PC-9 (cell line): ENCODE results near the gene CDHR4. TPM values are rescaled to one million over a fixed set of nuclear protein-coding genes. Genes with fewer than 3 reads are reported as not detected.

Experiments
- Bru-seq: library from RNA; stranded (reverse); fragments of 400-500 nt; gene quantifications from one replicate; lab custom pipeline; 2021; lab: Mats Ljungman, UMichigan
- BruChase-seq, 2 experiments: library from RNA; stranded (reverse); fragments of 400-500 nt; gene quantifications; one replicate each; lab custom pipeline; 2021; lab: Mats Ljungman, UMichigan
- BruUV-seq: library from RNA; stranded (reverse); fragments of 400-500 nt; replicated peaks from 2 replicates; lab custom pipeline; 2021; lab: Mats Ljungman, UMichigan
- CTCF ChIA-PET: fragments of 300-600 bp; sonication (Branson Sonifier 250); formaldehyde crosslinking; loops from one replicate; lab custom pipeline; 2022; ENCODE audit warnings: antibody characterized with exemption; lab: Charles Lee
- POLR2A ChIA-PET: fragments of 300-600 bp; sonication (Branson Sonifier 250); formaldehyde crosslinking; loops from one replicate; lab custom pipeline; 2022; ENCODE audit warnings: antibody characterized with exemption; ENCODE audit not compliant: unreplicated experiment; lab: Charles Lee
- DNase-seq, 2 experiments: peaks; one replicate each; pipeline versions ENCODE4 v3.0.0 to v3.0.0-alpha.2; 2015 to 2022; ENCODE audit warnings: mixed read lengths in 1 of 2
- H2AFZ ChIP-seq: fragments of 200-600 bp; sonication (generic); 2 replicates; pipeline ENCODE4 v1.8.1; 2017; ENCODE audit warnings: antibody characterized with exemption
- H3F3A ChIP-seq: fragments of 200-600 bp; sonication (generic); 2 replicates; pipeline ENCODE4 v1.8.1; 2017; ENCODE audit warnings: antibody characterized with exemption, mild to moderate bottlenecking, low read depth; ENCODE audit not compliant: insufficient read depth
- H3K27ac ChIP-seq: fragments of 200-600 bp; sonication (generic); 2 replicates; pipeline ENCODE4 v1.6.1; 2016; ENCODE audit warnings: mixed run types
- H3K27me3 ChIP-seq: fragments of 200-600 bp; sonication (generic); 2 replicates; pipeline ENCODE4 v1.6.1; 2016; ENCODE audit warnings: low read depth, mixed run types; ENCODE audit not compliant: insufficient read depth
- H3K36me3 ChIP-seq: fragments of 200-600 bp; sonication (generic); 2 replicates; pipeline ENCODE4 v1.6.1; 2016; ENCODE audit warnings: low read depth, mixed run types
- H3K4me1 ChIP-seq: fragments of 200-600 bp; sonication (generic); replicated peaks from 2 replicates; pipeline ENCODE4 v1.6.1; 2016; ENCODE audit warnings: mixed run types; ENCODE audit not compliant: insufficient read depth
- H3K4me2 ChIP-seq: fragments of 200-600 bp; sonication (generic); 2 replicates; pipeline ENCODE4 v1.6.1; 2017; ENCODE audit warnings: mixed run types
- H3K4me3 ChIP-seq: fragments of 200-600 bp; sonication (generic); 2 replicates; pipeline ENCODE4 v1.6.1; 2016; ENCODE audit warnings: mixed run types
- H3K79me2 ChIP-seq: fragments of 200-600 bp; sonication (generic); 2 replicates; pipeline ENCODE4 v1.6.1; 2017; ENCODE audit warnings: low read depth, mixed run types
- H3K9me2 ChIP-seq: fragments of 200-600 bp; sonication (generic); 2 replicates; pipeline ENCODE4 v1.8.1; 2017; ENCODE audit warnings: mild to moderate bottlenecking; ENCODE audit not compliant: insufficient read depth
- H3K9me3 ChIP-seq: fragments of 200-600 bp; sonication (generic); 2 replicates; pipeline ENCODE4 v1.8.1; 2016; ENCODE audit warnings: low read depth; ENCODE audit not compliant: insufficient read depth
- H4K20me1 ChIP-seq: fragments of 200-600 bp; sonication (generic); 2 replicates; pipeline ENCODE4 v1.8.1; 2017; ENCODE audit not compliant: insufficient read depth
- CTCF ChIP-seq: fragments of 200-600 bp; sonication (generic); conservative IDR thresholded peaks from 2 replicates; pipeline ENCODE4 v1.6.1; 2017; ENCODE audit warnings: mixed run types, antibody characterized with exemption, mild to moderate bottlenecking, moderate library complexity
- EZH2 ChIP-seq: fragments of 200-600 bp; sonication (generic); IDR thresholded peaks from 2 replicates; pipeline ENCODE4 v1.8.0; 2017; ENCODE audit warnings: antibody characterized with exemption, low read depth
- intact Hi-C: fragments of 100-400 bp; cut with micrococcal nuclease; formaldehyde crosslinking; loops from one replicate; pipeline ENCODE4 v1.10.0; 2022; ENCODE audit not compliant: unreplicated experiment
- long read RNA-seq: library from polyadenylated mRNA; stranded (forward); transcript quantifications from one replicate; pipeline ENCODE4 v2.0.0, GENCODE V29; 2022
- total RNA-seq: library from RNA; stranded (reverse); gene quantifications from 2 replicates; pipeline ENCODE4 v1.2.3, GENCODE V29; 2021

Gene CDHR4
- total RNA-seq = 2.0 and 3.5 TPM in 2 replicates
- percentile 38 among the genes with signal in this experiment for Bru-seq, nascent RNA
- percentile 29 among the genes with signal in this experiment for BruChase-seq, experiment 1, labeled RNA remaining after a 2-hour chase
- BruChase-seq, experiment 2, labeled RNA remaining after a 6-hour chase = percentile 39 among the genes with signal in this experiment
- long read RNA-seq, partial matches to known transcripts = 14 of 16 reads
- long read RNA-seq, other reads (novel, unspliced or antisense) = 2 of 16 reads

GRCh38 chr3:49799761-49800160 is at the start of gene CDHR4:
Gene CDHR4 (minus strand): TSS chr3:49799873. CDS start chr3:49799812, 61 bp downstream.
- Histone ChIP-seq H3K4me3 (no peak within 1 kb of the TSS), H3K79me2 (no peaks in the 10 kb centered on the region), H3K27ac (no peak within 1 kb of the TSS), H3K27me3 (peaks cover 9% of the 10 kb centered on the region), H3F3A (no peaks in the 10 kb centered on the region; the same call in 1 of the 2 replicates), H4K20me1 (no peaks in the 10 kb centered on the region; the same call in 1 of the 2 replicates), H3K4me2 (peak within 1 kb of the TSS; percentile 41), H3K4me1 (peaks cover 11% of the 10 kb centered on the region; the same call in 1 of the 2 replicates), H3K36me3 (no peaks in the 10 kb centered on the region), H3K9me2 (no peaks in the 10 kb centered on the region), H3K9me3 (no peaks in the 10 kb centered on the region), H2AFZ (0 out of 2 replicates have a peak within 1 kb of the TSS, but pooled peaks have one; percentile 40)
- no TSS peak for BruUV-seq
- TF ChIP-seq CTCF (no peak), EZH2 (no peak)
- ChIA-PET CTCF (no interaction called here), POLR2A (interaction anchor here (0.7 kb wide), 1 partner anchor 151 kb away, joined by 3 read pairs; no protein-coding TSS in a partner anchor)
- intact Hi-C loops = loop anchor here (5.0 kb wide), 1 partner anchor 77 kb away; the partner anchor contains the start of gene GMPPB
- peak; percentile 70 to 73 for DNase-seq

GRCh38 chr3:49845694-49846093 is 46.0 kb upstream of the CDHR4 start:
- no peaks in the 10 kb centered on the region for H3K9me3 ChIP-seq
- no peaks in the 10 kb centered on the region for H3F3A ChIP-seq
- H4K20me1 ChIP-seq = no peaks in the 10 kb centered on the region
- H2AFZ ChIP-seq = no peak overlapping the region
- no peaks in the 10 kb centered on the region for H3K79me2 ChIP-seq
- TF ChIP-seq EZH2 (no peak), CTCF (no peak)
- no peaks in the 10 kb centered on the region for H3K4me1 ChIP-seq
- H3K4me2 ChIP-seq = no peak overlapping the region
- no peaks in the 10 kb centered on the region for H3K9me2 ChIP-seq
- ChIA-PET POLR2A (interaction anchor here (0.7 kb wide), 1 partner anchor 340 kb away, joined by 4 read pairs; no protein-coding TSS in a partner anchor), CTCF (no interaction called here)
- intact Hi-C loops = no loop called here
- no peak overlapping the region for H3K4me3 ChIP-seq
- H3K36me3 ChIP-seq = 0 out of 2 replicates have a peak, but pooled peaks cover 3% of the 10 kb centered on the region
- H3K27ac ChIP-seq = no peak overlapping the region
- H3K27me3 ChIP-seq = no peaks in the 10 kb centered on the region
- BruUV-seq = no TSS peak
- DNase-seq = no peak

DNA sequence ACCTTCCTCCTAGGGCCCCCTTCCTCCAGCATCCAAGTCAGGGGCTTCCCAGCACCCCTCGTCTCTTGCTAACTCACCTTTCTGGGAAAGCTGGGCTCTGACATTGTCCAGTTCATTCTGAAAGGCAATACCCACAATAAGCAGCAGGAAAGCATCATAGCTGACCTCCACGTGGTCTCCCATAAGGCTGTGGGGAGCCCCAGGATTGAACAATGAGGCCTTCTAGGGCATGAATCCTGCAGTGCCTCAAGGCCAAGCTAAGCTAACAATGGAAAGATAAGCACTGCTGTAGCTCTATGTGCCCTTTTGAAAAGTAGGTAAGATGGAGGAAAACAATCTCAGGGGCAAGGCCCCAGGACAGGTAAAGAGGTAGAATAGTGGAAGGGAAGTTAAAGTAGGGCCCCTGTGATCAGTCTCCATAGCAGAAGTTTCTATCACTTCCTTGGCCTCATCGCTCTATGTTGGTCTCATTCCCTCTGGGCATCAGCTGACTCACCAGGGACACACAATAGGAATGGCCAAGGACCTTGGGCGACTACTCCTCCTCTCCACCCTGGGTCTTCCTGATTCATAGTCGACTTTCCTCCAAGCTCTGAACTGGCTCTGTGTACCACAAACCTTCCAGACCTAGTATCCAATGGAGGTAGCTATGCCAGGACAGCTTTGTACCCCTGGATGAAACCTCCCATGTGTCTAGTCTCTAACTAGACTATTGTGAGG is 45.0 kb upstream of the CDHR4 start:
- BruUV-seq = no TSS peak
- H3K4me1 ChIP-seq = no peaks in the 10 kb centered on the region
- no peaks in the 10 kb centered on the region for H3K79me2 ChIP-seq
- no peaks in the 10 kb centered on the region for H4K20me1 ChIP-seq
- H2AFZ ChIP-seq = no peak overlapping the region
- H3K36me3 ChIP-seq = 0 out of 2 replicates have a peak, but pooled peaks cover 3% of the 10 kb centered on the region
- no peak overlapping the region for H3K27ac ChIP-seq
- H3K27me3 ChIP-seq = no peaks in the 10 kb centered on the region
- CTCF ChIA-PET = no interaction called here
- POLR2A ChIA-PET = interaction anchor here (0.7 kb wide), 1 partner anchor 339 kb away, joined by 4 read pairs; no protein-coding TSS in a partner anchor
- no peaks in the 10 kb centered on the region for H3K9me2 ChIP-seq
- no peak overlapping the region for H3K4me3 ChIP-seq
- DNase-seq = no peak
- intact Hi-C loops = no loop called here
- no peaks in the 10 kb centered on the region for H3K9me3 ChIP-seq
- H3K4me2 ChIP-seq = no peak overlapping the region
- no peaks in the 10 kb centered on the region for H3F3A ChIP-seq
- TF ChIP-seq CTCF = no peak
- TF ChIP-seq EZH2 = no peak
